Glutamatergic neuron (in vitro differentiated cells): ENCODE measurements around the gene HPS3. TPM values are rescaled to one million over a fixed set of nuclear protein-coding genes. Genes with fewer than 3 reads are reported as not detected.
"Not testable (repeated sequence)": the region's sequence is repeated elsewhere in the genome, so short reads cannot be mapped to it uniquely, and the experiment has no call there.

ENCODE experiments used
- DNase-seq: peaks from one replicate; pipeline ENCODE4 v3.0.0; 2022
- H3K27ac Mint-ChIP-seq: one replicate; pipeline ENCODE4 v1.8.0; 2020; ENCODE audit warnings: mild to moderate bottlenecking, mixed read lengths, inconsistent platforms; ENCODE audit not compliant: unreplicated experiment
- H3K27me3 Mint-ChIP-seq: one replicate; pipeline ENCODE4 v1.8.0; 2020; ENCODE audit warnings: mild to moderate bottlenecking, moderate library complexity, mixed read lengths, inconsistent platforms; ENCODE audit not compliant: unreplicated experiment
- H3K36me3 Mint-ChIP-seq: one replicate; pipeline ENCODE4 v1.8.0; 2020; ENCODE audit warnings: mild to moderate bottlenecking, mixed read lengths, inconsistent platforms; ENCODE audit not compliant: unreplicated experiment
- H3K4me1 Mint-ChIP-seq: one replicate; pipeline ENCODE4 v1.8.0; 2020; ENCODE audit warnings: mild to moderate bottlenecking, low read depth, mixed read lengths, inconsistent platforms; ENCODE audit not compliant: unreplicated experiment
- H3K4me3 Mint-ChIP-seq: one replicate; pipeline ENCODE4 v1.8.0; 2020; ENCODE audit warnings: mild to moderate bottlenecking, mixed read lengths, inconsistent platforms; ENCODE audit not compliant: unreplicated experiment
- H3K9me3 Mint-ChIP-seq: one replicate; pipeline ENCODE4 v1.8.0; 2020; ENCODE audit warnings: mild to moderate bottlenecking, moderate library complexity, mixed read lengths, inconsistent platforms; ENCODE audit not compliant: unreplicated experiment
- CTCF ChIP-seq: fragments of 200-600 bp; sonication (generic); IDR thresholded peaks from one replicate; pipeline ENCODE4 v1.5.0; 2021; ENCODE audit not compliant: partially characterized antibody, unreplicated experiment
- total RNA-seq: library from RNA; stranded (reverse); fragmentation: NEBNext Ultra II Directional; extraction: Animal tissue kit (Norgen Biotek cat#: 25700); gene quantifications from one replicate; pipeline ENCODE4 v1.2.1, GENCODE V29; 2021; ENCODE audit not compliant: unreplicated experiment

The HPS3 gene
- total RNA-seq, 1 donor from 2014 or later = 12.1 TPM

GRCh38 chr3:149090907-149091306 is 38.5 kb upstream of the HPS3 start:
- no peak for TF ChIP-seq CTCF
- H3K4me1 Mint-ChIP-seq = peaks cover 2% of the 10 kb centered on the region
- no peak overlapping the region for H3K4me3 Mint-ChIP-seq
- H3K27ac Mint-ChIP-seq = no peak overlapping the region
- peaks cover 7% of the 10 kb centered on the region for H3K27me3 Mint-ChIP-seq
- no peak for DNase-seq
- peaks cover 2% of the 10 kb centered on the region for H3K9me3 Mint-ChIP-seq
- peaks cover 9% of the 10 kb centered on the region for H3K36me3 Mint-ChIP-seq

- DNase-seq = no peak
- Mint-ChIP-seq H3K27me3 (peaks cover 2% of the 10 kb centered on the region), H3K36me3 (peaks cover 5% of the 10 kb centered on the region), H3K4me1 (no peaks in the 10 kb centered on the region), H3K4me3 (no peak overlapping the region), H3K9me3 (no peaks in the 10 kb centered on the region), H3K27ac (no peak overlapping the region)
- TF ChIP-seq CTCF = no peak
Observed at GRCh38 chr3:149091983-149092382, 37.5 kb upstream of the HPS3 start.

- DNase-seq = no peak
- no peaks in the 10 kb centered on the region for H3K4me1 Mint-ChIP-seq
- no peak overlapping the region for H3K4me3 Mint-ChIP-seq
- H3K9me3 Mint-ChIP-seq = peaks cover 3% of the 10 kb centered on the region
- no peak for TF ChIP-seq CTCF
- H3K36me3 Mint-ChIP-seq = no peaks in the 10 kb centered on the region
- no peak overlapping the region for H3K27ac Mint-ChIP-seq
- H3K27me3 Mint-ChIP-seq = peaks cover 3% of the 10 kb centered on the region
Observed at GRCh38 chr3:149095487-149095886, 34.0 kb upstream of the HPS3 start.

- H3K27ac Mint-ChIP-seq, H3K4me1 Mint-ChIP-seq, H3K9me3 Mint-ChIP-seq, H3K27me3 Mint-ChIP-seq, H3K36me3 Mint-ChIP-seq, H3K4me3 Mint-ChIP-seq, DNase-seq: not testable (repeated sequence)
Observed at GRCh38 chr3:149097987-149098386, 31.5 kb upstream of the HPS3 start.

GRCh38 chr3:149101154-149101553 is 28.3 kb upstream of the HPS3 start:
- no peak for TF ChIP-seq CTCF
- no peak overlapping the region for H3K4me3 Mint-ChIP-seq
- H3K27ac Mint-ChIP-seq = no peak overlapping the region
- H3K9me3 Mint-ChIP-seq = peaks cover 4% of the 10 kb centered on the region
- DNase-seq = no peak
- H3K27me3 Mint-ChIP-seq = peaks cover 3% of the 10 kb centered on the region
- no peaks in the 10 kb centered on the region for H3K36me3 Mint-ChIP-seq
- no peaks in the 10 kb centered on the region for H3K4me1 Mint-ChIP-seq

- H3K27ac Mint-ChIP-seq = no peak overlapping the region
- no peak overlapping the region for H3K4me3 Mint-ChIP-seq
- H3K4me1 Mint-ChIP-seq = no peaks in the 10 kb centered on the region
- no peaks in the 10 kb centered on the region for H3K36me3 Mint-ChIP-seq
- no peak for TF ChIP-seq CTCF
- H3K9me3 Mint-ChIP-seq = peaks cover 4% of the 10 kb centered on the region
- H3K27me3 Mint-ChIP-seq = peaks cover 3% of the 10 kb centered on the region
- DNase-seq = no peak
Observed at GRCh38 chr3:149101641-149102040, 27.8 kb upstream of the HPS3 start.
